Hepatic stellate cell (primary cell): Measurements from ENCODE around the gene ZNF862.
"Not testable (repeated sequence)": the region's sequence is repeated elsewhere in the genome, so short reads cannot be mapped to it uniquely, and the experiment has no call there.

ENCODE experiments used
- DNase-seq: peaks from one replicate; pipeline ENCODE4 v3.0.0; 2011; ENCODE audit warnings: low spot score

Gene ZNF862

GRCh38 chr7:149880638-149881311 is 42.6 kb downstream of the ZNF862 start:
- no peak for DNase-seq

- DNase-seq = no peak
These were observed 43.4 kb downstream of the ZNF862 start for GRCh38 chr7:149881328-149882247.

GRCh38 chr7:149882248-149883047 is 44.3 kb downstream of the ZNF862 start:
- no peak for DNase-seq

- DNase-seq = no peak
These were observed 44.9 kb downstream of the ZNF862 start for GRCh38 chr7:149883048-149883438.

- no peak for DNase-seq
These were observed 45.3 kb downstream of the ZNF862 start for GRCh38 chr7:149883452-149883861.

GRCh38 chr7:149884016-149884415 is 45.8 kb downstream of the ZNF862 start:
- DNase-seq = no peak

GRCh38 chr7:149884541-149884940 is 46.4 kb downstream of the ZNF862 start:
- DNase-seq = no peak

GRCh38 chr7:149885191-149886017 is 47.2 kb downstream of the ZNF862 start:
- no peak for DNase-seq

GRCh38 chr7:149886018-149886415 is 47.8 kb downstream of the ZNF862 start:
- no peak for DNase-seq

- no peak for DNase-seq
These were observed 49.1 kb downstream of the ZNF862 start for GRCh38 chr7:149887311-149887710.

- DNase-seq = not testable (repeated sequence)
These were observed 52.5 kb downstream of the ZNF862 start for GRCh38 chr7:149890715-149891114.

GRCh38 chr7:149894957-149895356 is 56.8 kb downstream of the ZNF862 start:
- DNase-seq = not testable (repeated sequence)

- DNase-seq = not testable (repeated sequence)
These were observed 69.7 kb downstream of the ZNF862 start for GRCh38 chr7:149907776-149908376.

- DNase-seq = not testable (repeated sequence)
These were observed 72.0 kb downstream of the ZNF862 start for GRCh38 chr7:149910219-149910618.

- DNase-seq = not testable (repeated sequence)
These were observed 74.0 kb downstream of the ZNF862 start for GRCh38 chr7:149912126-149912525.
